ENCODE results near the gene ERVV-1. TPM values are rescaled to one million over a fixed set of nuclear protein-coding genes. Genes with fewer than 3 reads are reported as not detected.
"Not testable (repeated sequence)": the region's sequence is repeated elsewhere in the genome, so short reads cannot be mapped to it uniquely, and the experiment has no call there.

Gene ERVV-1
- total RNA-seq, 1 donor from 2014 or later: not detected

DNA sequence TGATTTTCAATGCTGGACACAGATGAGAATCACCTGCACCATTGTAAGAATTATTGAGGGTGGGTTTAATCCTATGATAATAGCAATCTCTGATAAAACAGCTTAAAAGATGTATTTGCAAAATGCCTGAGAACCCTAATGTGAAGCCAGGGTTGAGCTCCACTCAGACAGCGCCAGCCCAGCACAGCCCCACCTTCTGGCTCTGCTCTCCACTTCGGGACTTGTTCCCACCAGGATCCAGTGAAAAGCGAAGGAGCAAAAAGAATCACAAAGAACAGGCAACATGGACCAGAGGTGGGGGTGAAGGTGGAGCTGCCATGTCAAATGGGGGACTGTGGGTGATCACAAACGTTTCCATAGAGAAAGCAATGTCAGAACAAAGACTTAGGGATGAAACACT is 32.4 kb upstream of the ERVV-1 start:
- Histone ChIP-seq H3K9ac (ENCODE audit: low read length) (no peak overlapping the region), H3K79me2 (ENCODE audit: insufficient read depth, low read length) (no peaks in the 10 kb centered on the region), H3K36me3 (ENCODE audit: insufficient read depth, low read length) (no peaks in the 10 kb centered on the region), H2AFZ (ENCODE audit: low read depth, low read length) (no peak overlapping the region), H3K4me1 (ENCODE audit: insufficient read depth, low read length) (no peaks in the 10 kb centered on the region), H3K4me2 (ENCODE audit: low read length) (no peak overlapping the region), H3K27ac (ENCODE audit: low read depth, low read length) (no peak overlapping the region), H3K4me3 (ENCODE audit: insufficient read depth, low read depth, low read length) (no peak overlapping the region), H4K20me1 (ENCODE audit: insufficient read depth, low read length) (no peaks in the 10 kb centered on the region), H3K9me3 (ENCODE audit: insufficient read depth, low read depth, low read length) (peaks cover 6% of the 10 kb centered on the region), H3K27me3 (ENCODE audit: insufficient read depth, low read length) (no peaks in the 10 kb centered on the region)
- no peak for TF ChIP-seq EZH2 (IDR thresholded peaks at IDR 0.05; ENCODE audit: insufficient read depth, low read length)
- TF ChIP-seq, protein P1, sequence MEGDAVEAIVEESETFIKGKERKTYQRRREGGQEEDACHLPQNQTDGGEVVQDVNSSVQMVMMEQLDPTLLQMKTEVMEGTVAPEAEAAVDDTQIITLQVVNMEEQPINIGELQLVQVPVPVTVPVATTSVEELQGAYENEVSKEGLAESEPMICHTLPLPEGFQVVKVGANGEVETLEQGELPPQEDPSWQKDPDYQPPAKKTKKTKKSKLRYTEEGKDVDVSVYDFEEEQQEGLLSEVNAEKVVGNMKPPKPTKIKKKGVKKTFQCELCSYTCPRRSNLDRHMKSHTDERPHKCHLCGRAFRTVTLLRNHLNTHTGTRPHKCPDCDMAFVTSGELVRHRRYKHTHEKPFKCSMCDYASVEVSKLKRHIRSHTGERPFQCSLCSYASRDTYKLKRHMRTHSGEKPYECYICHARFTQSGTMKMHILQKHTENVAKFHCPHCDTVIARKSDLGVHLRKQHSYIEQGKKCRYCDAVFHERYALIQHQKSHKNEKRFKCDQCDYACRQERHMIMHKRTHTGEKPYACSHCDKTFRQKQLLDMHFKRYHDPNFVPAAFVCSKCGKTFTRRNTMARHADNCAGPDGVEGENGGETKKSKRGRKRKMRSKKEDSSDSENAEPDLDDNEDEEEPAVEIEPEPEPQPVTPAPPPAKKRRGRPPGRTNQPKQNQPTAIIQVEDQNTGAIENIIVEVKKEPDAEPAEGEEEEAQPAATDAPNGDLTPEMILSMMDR (IDR thresholded peaks at IDR 0.05; ENCODE audit: insufficient read depth, low read depth, low read length): no peak
- peaks cover 46% of the 10 kb centered on the region for H3K36me3 Mint-ChIP-seq (ENCODE audit: low read depth, unreplicated experiment)
- no peaks in the 10 kb centered on the region for H3K27me3 Mint-ChIP-seq (ENCODE audit: low read depth, unreplicated experiment)
- no peak for FAIRE-seq
- no peaks in the 10 kb centered on the region for H3K4me1 Mint-ChIP-seq (ENCODE audit: low read depth, unreplicated experiment)
- no peak overlapping the region for H3K4me3 Mint-ChIP-seq (ENCODE audit: unreplicated experiment)
- peaks cover 10% of the 10 kb centered on the region for H3K9me3 Mint-ChIP-seq (ENCODE audit: unreplicated experiment)
- no peak for DNase-seq (ENCODE audit: low read depth)
- no peak overlapping the region for H3K27ac Mint-ChIP-seq (ENCODE audit: unreplicated experiment)

DNA sequence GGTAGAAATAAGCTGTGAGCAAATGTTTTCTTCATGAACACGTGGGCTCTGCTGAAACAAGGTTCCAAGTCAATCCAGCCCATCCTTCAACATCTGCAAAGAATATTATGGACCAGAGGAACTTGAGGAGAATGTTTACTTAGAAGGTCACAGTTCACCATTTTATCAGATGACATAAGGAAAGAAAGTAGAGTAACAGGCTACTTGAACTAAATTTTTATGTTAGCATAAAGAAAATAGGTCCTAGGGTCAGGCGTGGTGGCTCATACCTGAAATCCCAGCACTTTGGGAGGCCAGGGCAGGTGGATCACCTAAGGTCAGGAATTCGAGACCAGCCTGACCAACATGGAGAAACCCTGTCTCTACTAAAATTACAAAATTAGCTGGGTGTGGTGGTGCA is 30.6 kb upstream of the ERVV-1 start:
- not testable (repeated sequence) for H3K27me3 Mint-ChIP-seq (ENCODE audit: low read depth, unreplicated experiment); H3K4me3 Mint-ChIP-seq (ENCODE audit: unreplicated experiment); H3K27ac ChIP-seq (ENCODE audit: low read depth, low read length); H2AFZ ChIP-seq (ENCODE audit: low read depth, low read length); H3K79me2 ChIP-seq (ENCODE audit: insufficient read depth, low read length); H3K36me3 ChIP-seq (ENCODE audit: insufficient read depth, low read length); H3K9ac ChIP-seq (ENCODE audit: low read length); H3K4me1 ChIP-seq (ENCODE audit: insufficient read depth, low read length); H3K4me3 ChIP-seq (ENCODE audit: insufficient read depth, low read depth, low read length); DNase-seq (ENCODE audit: low read depth); H3K27me3 ChIP-seq (ENCODE audit: insufficient read depth, low read length); H3K4me2 ChIP-seq (ENCODE audit: low read length); H3K27ac Mint-ChIP-seq (ENCODE audit: unreplicated experiment); H4K20me1 ChIP-seq (ENCODE audit: insufficient read depth, low read length); FAIRE-seq; H3K4me1 Mint-ChIP-seq (ENCODE audit: low read depth, unreplicated experiment)
- peaks cover 10% of the 10 kb centered on the region for H3K9me3 ChIP-seq (ENCODE audit: insufficient read depth, low read depth, low read length)
- peaks cover 55% of the 10 kb centered on the region for H3K36me3 Mint-ChIP-seq (ENCODE audit: low read depth, unreplicated experiment)
- peaks cover 13% of the 10 kb centered on the region for H3K9me3 Mint-ChIP-seq (ENCODE audit: unreplicated experiment)

DNA sequence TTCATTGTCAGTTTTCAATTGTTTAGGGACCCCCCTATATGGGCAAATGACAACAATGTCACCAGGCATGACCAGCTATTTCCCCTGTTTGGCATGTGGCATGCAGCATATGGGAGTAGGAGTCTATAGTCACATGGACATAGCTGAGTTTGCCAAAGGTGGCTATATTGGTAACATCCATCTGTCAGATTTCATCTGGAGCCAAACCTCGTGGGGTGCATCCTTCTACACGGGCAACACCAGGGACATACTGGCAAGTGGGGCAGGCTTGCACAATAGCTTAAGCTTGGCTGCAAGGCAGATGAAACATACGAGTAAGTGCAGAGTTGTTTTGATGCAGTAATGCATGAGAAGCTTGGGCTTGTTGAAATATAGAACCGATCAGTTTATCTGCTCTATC is 26.5 kb upstream of the ERVV-1 start:
- H3K9ac ChIP-seq (ENCODE audit: low read length): no peak overlapping the region
- no peaks in the 10 kb centered on the region for H3K27me3 Mint-ChIP-seq (ENCODE audit: low read depth, unreplicated experiment)
- no peaks in the 10 kb centered on the region for H3K4me1 ChIP-seq (ENCODE audit: insufficient read depth, low read length)
- no peaks in the 10 kb centered on the region for H3K36me3 ChIP-seq (ENCODE audit: insufficient read depth, low read length)
- no peak overlapping the region for H3K4me3 ChIP-seq (ENCODE audit: insufficient read depth, low read depth, low read length)
- H4K20me1 ChIP-seq (ENCODE audit: insufficient read depth, low read length): no peaks in the 10 kb centered on the region
- no peak overlapping the region for H2AFZ ChIP-seq (ENCODE audit: low read depth, low read length)
- H3K27ac ChIP-seq (ENCODE audit: low read depth, low read length): no peak overlapping the region
- TF ChIP-seq, protein P1 (IDR thresholded peaks at IDR 0.05; ENCODE audit: insufficient read depth, low read depth, low read length): no peak
- no peak for TF ChIP-seq EZH2 (IDR thresholded peaks at IDR 0.05; ENCODE audit: insufficient read depth, low read length)
- no peaks in the 10 kb centered on the region for H3K27me3 ChIP-seq (ENCODE audit: insufficient read depth, low read length)
- H3K9me3 Mint-ChIP-seq (ENCODE audit: unreplicated experiment): peaks cover 11% of the 10 kb centered on the region
- no peaks in the 10 kb centered on the region for H3K79me2 ChIP-seq (ENCODE audit: insufficient read depth, low read length)
- no peak for DNase-seq (ENCODE audit: low read depth)
- H3K27ac Mint-ChIP-seq (ENCODE audit: unreplicated experiment): no peak overlapping the region
- FAIRE-seq: no peak
- H3K4me1 Mint-ChIP-seq (ENCODE audit: low read depth, unreplicated experiment): peaks cover 6% of the 10 kb centered on the region
- H3K4me3 Mint-ChIP-seq (ENCODE audit: unreplicated experiment): no peak overlapping the region
- peaks cover 51% of the 10 kb centered on the region for H3K36me3 Mint-ChIP-seq (ENCODE audit: low read depth, unreplicated experiment)
- no peak overlapping the region for H3K4me2 ChIP-seq (ENCODE audit: low read length)
- H3K9me3 ChIP-seq (ENCODE audit: insufficient read depth, low read depth, low read length): peaks cover 12% of the 10 kb centered on the region
